Stimulated activated effector memory CD8-positive, alpha-beta T cell treated with anti-CD3 and anti-CD28 coated beads, Interleukin-12 subunit alpha, Interleukin-12 subunit beta, amount 100 ng/mL, for 72 hours (primary cell): ENCODE measurements around the gene ATP11B.
A peak's percentile ranks its signal among the peaks of the same experiment; 100 is the strongest.

Source experiments
- ATAC-seq: fragments of 150-1000 bp; cut with Tn5 transposase; 2 replicates; pipeline ENCODE4 v1.10.0; 2021
- DNase-seq, 2 donors: peaks; one replicate each; pipeline ENCODE4 v3.0.0; 2021 to 2022; ENCODE audit warnings: low spot score in 2 of 2
- H3K27ac Mint-ChIP-seq: one replicate; pipeline ENCODE4 v1.8.0; 2022; ENCODE audit warnings: mild to moderate bottlenecking, mixed read lengths
- H3K36me3 Mint-ChIP-seq: one replicate; pipeline ENCODE4 v1.8.0; 2022; ENCODE audit warnings: mild to moderate bottlenecking, mixed read lengths
- H3K4me1 Mint-ChIP-seq: one replicate; pipeline ENCODE4 v1.8.0; 2022; ENCODE audit warnings: mixed read lengths
- H3K4me3 Mint-ChIP-seq: one replicate; pipeline ENCODE4 v1.8.0; 2022; ENCODE audit warnings: mild to moderate bottlenecking, mixed read lengths
- H3K9me3 Mint-ChIP-seq: one replicate; pipeline ENCODE4 v1.8.0; 2022; ENCODE audit warnings: mixed read lengths

ATP11B gene

GRCh38 chr3:182906036-182906435, 112.7 kb downstream of the ATP11B start:
- Mint-ChIP-seq H3K4me1 (peaks cover 10% of the 10 kb centered on the region), H3K9me3 (no peaks in the 10 kb centered on the region), H3K4me3 (no peak overlapping the region), H3K27ac (peak overlapping the region; percentile 7), H3K36me3 (peaks cover 86% of the 10 kb centered on the region)
- DNase-seq (no peak), ATAC-seq (no peak)

GRCh38 chr3:182908471-182908870, 115.2 kb downstream of the ATP11B start:
- H3K27ac Mint-ChIP-seq, result peak overlapping the region; percentile 40
- no peak overlapping the region for H3K4me3 Mint-ChIP-seq
- H3K36me3 Mint-ChIP-seq, result peaks cover 76% of the 10 kb centered on the region

GRCh38 chr3:182909318-182910040, 116.2 kb downstream of the ATP11B start:
- H3K4me1 Mint-ChIP-seq, result peaks cover 43% of the 10 kb centered on the region

More at GRCh38 chr3:182908471-182908870, 115.2 kb downstream of the ATP11B start:
- Mint-ChIP-seq H3K9me3 (no peaks in the 10 kb centered on the region), H3K4me1 (peaks cover 33% of the 10 kb centered on the region)
- DNase-seq, result no peak
- no peak for ATAC-seq

GRCh38 chr3:182910936-182911781, 117.9 kb downstream of the ATP11B start:
- Mint-ChIP-seq H3K36me3 (peaks cover 75% of the 10 kb centered on the region), H3K4me1 (peaks cover 49% of the 10 kb centered on the region), H3K27ac (peak overlapping the region; percentile 4), H3K4me3 (no peak overlapping the region), H3K9me3 (no peaks in the 10 kb centered on the region)
- no peak for DNase-seq
- peak; percentile 84 for ATAC-seq

More at GRCh38 chr3:182909318-182910040, 116.2 kb downstream of the ATP11B start:
- Mint-ChIP-seq H3K9me3 (no peaks in the 10 kb centered on the region), H3K36me3 (peaks cover 76% of the 10 kb centered on the region), H3K27ac (peak overlapping the region; percentile 35), H3K4me3 (no peak overlapping the region)
- DNase-seq (no peak), ATAC-seq (no peak)

GRCh38 chr3:182911782-182912111, 118.4 kb downstream of the ATP11B start:
- peak; percentile 39 for ATAC-seq
- no peaks in the 10 kb centered on the region for H3K9me3 Mint-ChIP-seq
- peaks cover 69% of the 10 kb centered on the region for H3K36me3 Mint-ChIP-seq

GRCh38 chr3:182912474-182912873, 119.2 kb downstream of the ATP11B start:
- no peak overlapping the region for H3K4me3 Mint-ChIP-seq
- ATAC-seq, result no peak
- no peak for DNase-seq
- peaks cover 49% of the 10 kb centered on the region for H3K4me1 Mint-ChIP-seq
- peaks cover 62% of the 10 kb centered on the region for H3K36me3 Mint-ChIP-seq
- H3K9me3 Mint-ChIP-seq, result no peaks in the 10 kb centered on the region
- H3K27ac Mint-ChIP-seq, result peak overlapping the region; percentile 4

More at GRCh38 chr3:182911782-182912111, 118.4 kb downstream of the ATP11B start:
- Mint-ChIP-seq H3K27ac (peak overlapping the region; percentile 4), H3K4me3 (no peak overlapping the region), H3K4me1 (peaks cover 49% of the 10 kb centered on the region)
- DNase-seq, result no peak

GRCh38 chr3:182913889-182914288, 120.6 kb downstream of the ATP11B start:
- peaks cover 49% of the 10 kb centered on the region for H3K4me1 Mint-ChIP-seq
- ATAC-seq (peak; percentile 35), DNase-seq (no peak)
- peaks cover 52% of the 10 kb centered on the region for H3K36me3 Mint-ChIP-seq
- no peak overlapping the region for H3K4me3 Mint-ChIP-seq
- no peaks in the 10 kb centered on the region for H3K9me3 Mint-ChIP-seq
- H3K27ac Mint-ChIP-seq, result peak overlapping the region; percentile 40

- ATAC-seq (no peak), DNase-seq (no peak)
- H3K9me3 Mint-ChIP-seq, result no peaks in the 10 kb centered on the region
- peaks cover 52% of the 10 kb centered on the region for H3K36me3 Mint-ChIP-seq
- H3K27ac Mint-ChIP-seq, result no peak overlapping the region
- no peak overlapping the region for H3K4me3 Mint-ChIP-seq
- H3K4me1 Mint-ChIP-seq, result peaks cover 49% of the 10 kb centered on the region
These were observed 121.0 kb downstream of the ATP11B start for GRCh38 chr3:182914341-182914740.

GRCh38 chr3:182917134-182917533, 123.8 kb downstream of the ATP11B start:
- H3K4me1 Mint-ChIP-seq, result peaks cover 29% of the 10 kb centered on the region
- no peaks in the 10 kb centered on the region for H3K9me3 Mint-ChIP-seq
- H3K36me3 Mint-ChIP-seq, result peaks cover 50% of the 10 kb centered on the region
- H3K4me3 Mint-ChIP-seq, result no peak overlapping the region
- no peak overlapping the region for H3K27ac Mint-ChIP-seq
- DNase-seq, result no peak
- no peak for ATAC-seq

GRCh38 chr3:182919866-182920357, 126.6 kb downstream of the ATP11B start:
- DNase-seq, result no peak
- no peak for ATAC-seq
- Mint-ChIP-seq H3K9me3 (no peaks in the 10 kb centered on the region), H3K36me3 (peaks cover 34% of the 10 kb centered on the region), H3K4me1 (peaks cover 1% of the 10 kb centered on the region), H3K4me3 (no peak overlapping the region), H3K27ac (no peak overlapping the region)

- no peaks in the 10 kb centered on the region for H3K9me3 Mint-ChIP-seq
- H3K27ac Mint-ChIP-seq, result peak overlapping the region; percentile 34
- peaks cover 27% of the 10 kb centered on the region for H3K36me3 Mint-ChIP-seq
- DNase-seq (no peak), ATAC-seq (no peak)
- H3K4me3 Mint-ChIP-seq, result no peak overlapping the region
- H3K4me1 Mint-ChIP-seq, result no peaks in the 10 kb centered on the region
These were observed 127.3 kb downstream of the ATP11B start for GRCh38 chr3:182920515-182921084.

- ATAC-seq (no peak), DNase-seq (no peak)
- H3K9me3 Mint-ChIP-seq, result no peaks in the 10 kb centered on the region
- no peaks in the 10 kb centered on the region for H3K4me1 Mint-ChIP-seq
- H3K27ac Mint-ChIP-seq, result no peak overlapping the region
- H3K4me3 Mint-ChIP-seq, result no peak overlapping the region
- peaks cover 22% of the 10 kb centered on the region for H3K36me3 Mint-ChIP-seq
These were observed 128.5 kb downstream of the ATP11B start for GRCh38 chr3:182921665-182922355.

- Mint-ChIP-seq H3K36me3 (peaks cover 25% of the 10 kb centered on the region), H3K9me3 (peaks cover 3% of the 10 kb centered on the region), H3K4me1 (peaks cover 10% of the 10 kb centered on the region), H3K27ac (no peak overlapping the region), H3K4me3 (no peak overlapping the region)
- DNase-seq (no peak), ATAC-seq (no peak)
These were observed 132.1 kb downstream of the ATP11B start for GRCh38 chr3:182925330-182925943.

- no peak for ATAC-seq
- no peak for DNase-seq
- Mint-ChIP-seq H3K4me3 (no peak overlapping the region), H3K27ac (no peak overlapping the region), H3K36me3 (peaks cover 26% of the 10 kb centered on the region), H3K9me3 (peaks cover 3% of the 10 kb centered on the region), H3K4me1 (peaks cover 10% of the 10 kb centered on the region)
These were observed 132.6 kb downstream of the ATP11B start for GRCh38 chr3:182925944-182926337.
